Thyroid gland (tissue), 4 donors: Measurements from ENCODE around the gene PSMA6. TPM values are rescaled to one million over a fixed set of nuclear protein-coding genes. Genes with fewer than 3 reads are reported as not detected.

ENCODE experiments used
- DNase-seq, 2 donors: peaks; one replicate each; pipeline ENCODE4 v3.0.0-alpha.2; 2019
- H3K27ac ChIP-seq, 3 donors: fragments of 200-600 bp; sonication (generic); 1 replicate in 2 of 3; 2 replicates in 1 of 3; pipeline ENCODE4 v1.5.1; 2016 to 2019; ENCODE audit warnings: mild to moderate bottlenecking in 1 of 3, moderate library complexity in 1 of 3
- H3K27me3 ChIP-seq: fragments of 200-600 bp; sonication (generic); one replicate; pipeline ENCODE4 v1.5.1; 2019
- H3K36me3 ChIP-seq, 2 donors: fragments of 200-600 bp; sonication (generic); one replicate each; pipeline ENCODE4 v1.5.1; 2016 to 2019
- H3K4me1 ChIP-seq, 2 donors: fragments of 200-600 bp; sonication (generic); one replicate each; pipeline ENCODE4 v1.5.1; 2017 to 2019
- H3K4me3 ChIP-seq, 3 donors: fragments of 200-600 bp; sonication (generic); replicated peaks in 1 of 3; 1 replicate in 2 of 3; 2 replicates in 1 of 3; pipeline ENCODE4 v1.5.1; 2016; ENCODE audit warnings: mild to moderate bottlenecking in 1 of 3
- H3K9me3 ChIP-seq: fragments of 200-600 bp; sonication (generic); one replicate; pipeline ENCODE4 v1.5.1; 2017
- CTCF ChIP-seq, 6 experiments: fragments of 200-600 bp in 3 of 6; fragments of 450-650 bp in 3 of 6; sonication (generic) in 3 of 6; IDR thresholded peaks; one replicate each; pipeline ENCODE4 v1.5.1; 2016 to 2019; ENCODE audit warnings: antibody characterized with exemption in 6 of 6, mild to moderate bottlenecking in 2 of 6, inconsistent platforms in 1 of 6, moderate library complexity in 1 of 6
- POLR2A ChIP-seq, 2 donors: fragments of 450-650 bp; IDR thresholded peaks; one replicate each; pipeline ENCODE4 v1.6.1; 2017; ENCODE audit warnings: antibody characterized with exemption in 2 of 2, mild to moderate bottlenecking in 2 of 2, moderate library complexity in 1 of 2
- WGBS, 2 donors: methylation state at CpG; one replicate each; pipeline ENCODE4 v1.1.5; 2017; 5-methylcytosine and 5-hydroxymethylcytosine counted together
- intact Hi-C: fragments of 100-400 bp; cut with DNase I; formaldehyde crosslinking; loops from one replicate; pipeline ENCODE4 v1.15.1; 2023
- total RNA-seq, 4 donors: library from RNA; depleted of rRNA; stranded (reverse); fragments of >200 nt; gene quantifications; one replicate each; pipeline ENCODE4 v1.2.3, GENCODE V29; 2016

PSMA6 gene
- total RNA-seq, 4 donors from 2014 or later, result 107 to 157 (median 120) TPM

- H3K27ac ChIP-seq, result no peak overlapping the region
- no peaks in the 10 kb centered on the region for H3K36me3 ChIP-seq
- peaks cover 9 to 18% of the 10 kb centered on the region in 2 donors for H3K4me1 ChIP-seq
- no peak overlapping the region for H3K4me3 ChIP-seq
- no peaks in the 10 kb centered on the region for H3K27me3 ChIP-seq
- intact Hi-C loops, result loop anchor here (5.0 kb wide), 1 partner anchor 118 kb away; no protein-coding TSS in a partner anchor
- no peak for TF ChIP-seq POLR2A (IDR thresholded peaks at IDR 0.05)
- TF ChIP-seq CTCF (IDR thresholded peaks at IDR 0.05), result no peak
- DNase-seq, result no peak
- 94 to 97% methylated on average over 3 of the region's 3 CpGs for WGBS, 2 donors
- H3K9me3 ChIP-seq, result no peaks in the 10 kb centered on the region
Observed at GRCh38 chr14:35289623-35290022, 2.6 kb upstream of the PSMA6 start.

GRCh38 chr14:35292770-35293561, 784 bp downstream of the PSMA6 start:
- Histone ChIP-seq H3K27ac (peak overlapping the region; percentile 74 to 87 (median 83)), H3K27me3 (no peaks in the 10 kb centered on the region), H3K4me3 (peak overlapping the region; percentile 61 to 92 (median 88)), H3K36me3 (no peaks in the 10 kb centered on the region), H3K4me1 (peaks cover 18 to 27% of the 10 kb centered on the region in 2 donors), H3K9me3 (no peaks in the 10 kb centered on the region)
- intact Hi-C loops, result loop anchor here (5.0 kb wide), 1 partner anchor 114 kb away; no protein-coding TSS in a partner anchor
- no peak for DNase-seq
- TF ChIP-seq POLR2A (IDR thresholded peaks at IDR 0.05), result no peak
- TF ChIP-seq CTCF (IDR thresholded peaks at IDR 0.05), result no peak
- WGBS, 2 donors, result 8 to 10% methylated on average over 14 of the region's 14 CpGs

GRCh38 chr14:35295845-35296161, 3.6 kb downstream of the PSMA6 start:
- intact Hi-C loops, result no loop called here
- no peak overlapping the region for H3K27ac ChIP-seq
- WGBS, 2 donors, result 95 to 97% methylated on average over 1 of the region's 1 CpG

GRCh38 chr14:35296545-35296944, 4.4 kb downstream of the PSMA6 start:
- H3K27me3 ChIP-seq, result no peaks in the 10 kb centered on the region
- no peaks in the 10 kb centered on the region for H3K36me3 ChIP-seq
- WGBS, 2 donors, result 87 to 92% methylated on average over 3 of the region's 3 CpGs
- peaks cover 18 to 27% of the 10 kb centered on the region in 2 donors for H3K4me1 ChIP-seq
- H3K27ac ChIP-seq, result no peak overlapping the region
- no peak for DNase-seq
- no peaks in the 10 kb centered on the region for H3K9me3 ChIP-seq
- H3K4me3 ChIP-seq, result no peak overlapping the region
- TF ChIP-seq CTCF (IDR thresholded peaks at IDR 0.05) (no peak), POLR2A (IDR thresholded peaks at IDR 0.05) (no peak)
- intact Hi-C loops, result no loop called here

More at GRCh38 chr14:35295845-35296161, 3.6 kb downstream of the PSMA6 start:
- Histone ChIP-seq H3K27me3 (no peaks in the 10 kb centered on the region), H3K4me1 (peaks cover 18 to 27% of the 10 kb centered on the region in 2 donors), H3K9me3 (no peaks in the 10 kb centered on the region), H3K4me3 (no peak overlapping the region), H3K36me3 (no peaks in the 10 kb centered on the region)
- TF ChIP-seq CTCF (IDR thresholded peaks at IDR 0.05) (no peak), POLR2A (IDR thresholded peaks at IDR 0.05) (no peak)
- DNase-seq, result no peak

GRCh38 chr14:35297706-35298105, 5.5 kb downstream of the PSMA6 start:
- H3K27me3 ChIP-seq, result no peaks in the 10 kb centered on the region
- 87 to 91% methylated on average over 3 of the region's 3 CpGs for WGBS, 2 donors
- no peak for DNase-seq
- no peaks in the 10 kb centered on the region for H3K36me3 ChIP-seq
- no peaks in the 10 kb centered on the region for H3K9me3 ChIP-seq
- no peak overlapping the region for H3K4me3 ChIP-seq
- no peak overlapping the region for H3K27ac ChIP-seq
- intact Hi-C loops, result no loop called here
- peaks cover 18 to 27% of the 10 kb centered on the region in 2 donors for H3K4me1 ChIP-seq
- TF ChIP-seq CTCF (IDR thresholded peaks at IDR 0.05) (no peak), POLR2A (IDR thresholded peaks at IDR 0.05) (no peak)
